ENCODE data around the gene OR51B2. TPM values are rescaled to one million over a fixed set of nuclear protein-coding genes. Genes with fewer than 3 reads are reported as not detected.
"Not testable (repeated sequence)": the region's sequence is repeated elsewhere in the genome, so short reads cannot be mapped to it uniquely, and the experiment has no call there.

OR51B2 gene
- total RNA-seq, 1 experiment from 2014 or later = not detected

GRCh38 chr11:5343474-5344335 is 19.6 kb upstream of the OR51B2 start, which contains the start of gene OR51B5:
TSS of gene OR51B5 (minus strand) at chr11:5343524. CDS start at chr11:5343524, 0 bp downstream.
- no peaks in the 10 kb centered on the region for H3K36me3 Mint-ChIP-seq (ENCODE audit: insufficient read depth, unreplicated experiment)
- H3K27ac Mint-ChIP-seq (ENCODE audit: unreplicated experiment) = no peak within 1 kb of the TSS
- TF ChIP-seq, protein P1, sequence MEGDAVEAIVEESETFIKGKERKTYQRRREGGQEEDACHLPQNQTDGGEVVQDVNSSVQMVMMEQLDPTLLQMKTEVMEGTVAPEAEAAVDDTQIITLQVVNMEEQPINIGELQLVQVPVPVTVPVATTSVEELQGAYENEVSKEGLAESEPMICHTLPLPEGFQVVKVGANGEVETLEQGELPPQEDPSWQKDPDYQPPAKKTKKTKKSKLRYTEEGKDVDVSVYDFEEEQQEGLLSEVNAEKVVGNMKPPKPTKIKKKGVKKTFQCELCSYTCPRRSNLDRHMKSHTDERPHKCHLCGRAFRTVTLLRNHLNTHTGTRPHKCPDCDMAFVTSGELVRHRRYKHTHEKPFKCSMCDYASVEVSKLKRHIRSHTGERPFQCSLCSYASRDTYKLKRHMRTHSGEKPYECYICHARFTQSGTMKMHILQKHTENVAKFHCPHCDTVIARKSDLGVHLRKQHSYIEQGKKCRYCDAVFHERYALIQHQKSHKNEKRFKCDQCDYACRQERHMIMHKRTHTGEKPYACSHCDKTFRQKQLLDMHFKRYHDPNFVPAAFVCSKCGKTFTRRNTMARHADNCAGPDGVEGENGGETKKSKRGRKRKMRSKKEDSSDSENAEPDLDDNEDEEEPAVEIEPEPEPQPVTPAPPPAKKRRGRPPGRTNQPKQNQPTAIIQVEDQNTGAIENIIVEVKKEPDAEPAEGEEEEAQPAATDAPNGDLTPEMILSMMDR (IDR thresholded peaks at IDR 0.05; ENCODE audit: unreplicated experiment) = no peak
- no peaks in the 10 kb centered on the region for H3K9me3 Mint-ChIP-seq (ENCODE audit: low read depth, unreplicated experiment)
- intact Hi-C loops (cut with micrococcal nuclease; ENCODE audit: unreplicated experiment) = no loop called here
- no peak within 1 kb of the TSS for H3K4me3 Mint-ChIP-seq (ENCODE audit: low read depth, unreplicated experiment)
- no TSS peak for BruUV-seq (replicated peaks)
- no peaks in the 10 kb centered on the region for H3K4me1 Mint-ChIP-seq (ENCODE audit: low read depth, unreplicated experiment)
- no peak for DNase-seq
- CTCF ChIA-PET = no interaction called here
- H3K27me3 Mint-ChIP-seq (ENCODE audit: unreplicated experiment) = peaks cover 42% of the 10 kb centered on the region

- no peak for DNase-seq
- Mint-ChIP-seq H3K27me3 (ENCODE audit: unreplicated experiment) (peaks cover 22% of the 10 kb centered on the region), H3K4me3 (ENCODE audit: low read depth, unreplicated experiment) (no peak overlapping the region), H3K9me3 (ENCODE audit: low read depth, unreplicated experiment) (no peaks in the 10 kb centered on the region), H3K27ac (ENCODE audit: unreplicated experiment) (no peak overlapping the region), H3K36me3 (ENCODE audit: insufficient read depth, unreplicated experiment) (no peaks in the 10 kb centered on the region), H3K4me1 (ENCODE audit: low read depth, unreplicated experiment) (no peaks in the 10 kb centered on the region)
- CTCF ChIA-PET = no interaction called here
- intact Hi-C loops (cut with micrococcal nuclease; ENCODE audit: unreplicated experiment) = no loop called here
- TF ChIP-seq, protein P1 (IDR thresholded peaks at IDR 0.05; ENCODE audit: unreplicated experiment) = no peak
- no TSS peak for BruUV-seq (replicated peaks)
Observed at GRCh38 chr11:5339771-5340322, 15.8 kb upstream of the OR51B2 start.

- intact Hi-C loops (cut with micrococcal nuclease; ENCODE audit: unreplicated experiment); CTCF ChIA-PET; H3K27me3 Mint-ChIP-seq (ENCODE audit: unreplicated experiment); H3K36me3 Mint-ChIP-seq (ENCODE audit: insufficient read depth, unreplicated experiment); H3K4me3 Mint-ChIP-seq (ENCODE audit: low read depth, unreplicated experiment); BruUV-seq (replicated peaks); DNase-seq; H3K27ac Mint-ChIP-seq (ENCODE audit: unreplicated experiment); H3K9me3 Mint-ChIP-seq (ENCODE audit: low read depth, unreplicated experiment); H3K4me1 Mint-ChIP-seq (ENCODE audit: low read depth, unreplicated experiment): not testable (repeated sequence)
Observed at GRCh38 chr11:5337253-5337652, 13.2 kb upstream of the OR51B2 start.

GRCh38 chr11:5336331-5336730 is 12.2 kb upstream of the OR51B2 start:
- no TSS peak for BruUV-seq (replicated peaks)
- DNase-seq = no peak
- Mint-ChIP-seq H3K4me1 (ENCODE audit: low read depth, unreplicated experiment) (no peaks in the 10 kb centered on the region), H3K36me3 (ENCODE audit: insufficient read depth, unreplicated experiment) (no peaks in the 10 kb centered on the region), H3K9me3 (ENCODE audit: low read depth, unreplicated experiment) (no peaks in the 10 kb centered on the region), H3K27me3 (ENCODE audit: unreplicated experiment) (no peaks in the 10 kb centered on the region), H3K4me3 (ENCODE audit: low read depth, unreplicated experiment) (no peak overlapping the region), H3K27ac (ENCODE audit: unreplicated experiment) (no peak overlapping the region)
- TF ChIP-seq, protein P1 (IDR thresholded peaks at IDR 0.05; ENCODE audit: unreplicated experiment) = no peak
- CTCF ChIA-PET = no interaction called here
- intact Hi-C loops (cut with micrococcal nuclease; ENCODE audit: unreplicated experiment) = no loop called here

DNA sequence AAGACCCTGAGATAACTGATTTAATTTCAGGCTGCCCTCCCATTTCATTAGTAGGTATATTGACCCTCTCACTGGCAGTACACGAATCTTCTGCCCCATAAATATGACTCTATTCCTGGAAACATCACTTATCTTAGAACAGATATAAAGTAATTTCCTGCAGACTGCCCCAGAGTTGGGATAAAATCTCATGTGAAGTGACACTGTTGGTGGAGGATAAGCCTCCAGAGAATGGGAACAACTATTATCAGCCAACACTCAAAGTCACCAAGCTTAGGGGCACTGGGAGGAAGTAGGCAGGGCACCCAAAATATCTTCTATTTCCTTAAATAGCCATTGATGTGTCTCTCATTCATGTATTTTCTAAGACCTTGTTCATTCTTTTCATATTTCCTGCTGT is 11.1 kb upstream of the OR51B2 start:
- CTCF ChIA-PET = no interaction called here
- no peaks in the 10 kb centered on the region for H3K4me1 Mint-ChIP-seq (ENCODE audit: low read depth, unreplicated experiment)
- BruUV-seq (replicated peaks) = no TSS peak
- intact Hi-C loops (cut with micrococcal nuclease; ENCODE audit: unreplicated experiment) = no loop called here
- no peaks in the 10 kb centered on the region for H3K27me3 Mint-ChIP-seq (ENCODE audit: unreplicated experiment)
- no peak for DNase-seq
- no peaks in the 10 kb centered on the region for H3K9me3 Mint-ChIP-seq (ENCODE audit: low read depth, unreplicated experiment)
- H3K27ac Mint-ChIP-seq (ENCODE audit: unreplicated experiment) = no peak overlapping the region
- H3K4me3 Mint-ChIP-seq (ENCODE audit: low read depth, unreplicated experiment) = no peak overlapping the region
- H3K36me3 Mint-ChIP-seq (ENCODE audit: insufficient read depth, unreplicated experiment) = no peaks in the 10 kb centered on the region
- TF ChIP-seq, protein P1 (IDR thresholded peaks at IDR 0.05; ENCODE audit: unreplicated experiment) = no peak
